Activated naive CD4-positive, alpha-beta T cell treated with anti-CD3 and anti-CD28 coated beads for 36 hours (primary cell): ENCODE data around the gene MYH13. TPM values are rescaled to one million over a fixed set of nuclear protein-coding genes. Genes with fewer than 3 reads are reported as not detected.

Experiments used
- CTCF ChIA-PET: fragments of 350-600 bp; sonication (Branson Sonifier 250); formaldehyde crosslinking; loops from one replicate; lab custom pipeline; 2021; ENCODE audit warnings: antibody characterized with exemption; lab: Charles Lee
- DNase-seq: peaks from one replicate; pipeline ENCODE4 v3.0.0-alpha.2; 2020
- H3K27ac Mint-ChIP-seq: one replicate; pipeline ENCODE4 v1.8.0; 2021; ENCODE audit warnings: mild to moderate bottlenecking, mixed read lengths
- H3K27me3 Mint-ChIP-seq: one replicate; pipeline ENCODE4 v1.8.0; 2021; ENCODE audit warnings: low read depth, mixed read lengths
- H3K36me3 Mint-ChIP-seq: one replicate; pipeline ENCODE4 v1.8.0; 2021; ENCODE audit warnings: low read depth, mixed read lengths
- H3K4me1 Mint-ChIP-seq: one replicate; pipeline ENCODE4 v1.8.0; 2021; ENCODE audit warnings: low read depth, mixed read lengths
- H3K4me3 Mint-ChIP-seq: one replicate; pipeline ENCODE4 v1.8.0; 2021; ENCODE audit warnings: mild to moderate bottlenecking, moderate library complexity, mixed read lengths
- H3K9me3 Mint-ChIP-seq: one replicate; pipeline ENCODE4 v1.8.0; 2021; ENCODE audit warnings: mixed read lengths
- intact Hi-C: fragments of 100-400 bp; cut with micrococcal nuclease; formaldehyde crosslinking; loops from one replicate; pipeline ENCODE4 v1.15.1; 2023
- total RNA-seq, 2 experiments: library from RNA; stranded (reverse); gene quantifications; one replicate each; pipeline ENCODE4 v1.2.3, GENCODE V29; 2021

MYH13 gene
- total RNA-seq, 2 experiments from 2014 or later, result not detected

GRCh38 chr17:10314329-10314728 is 58.5 kb downstream of the MYH13 start:
- H3K27ac Mint-ChIP-seq, result no peak overlapping the region
- DNase-seq, result no peak
- H3K36me3 Mint-ChIP-seq, result no peaks in the 10 kb centered on the region
- peaks cover 7% of the 10 kb centered on the region for H3K27me3 Mint-ChIP-seq
- H3K9me3 Mint-ChIP-seq, result no peaks in the 10 kb centered on the region
- H3K4me1 Mint-ChIP-seq, result no peaks in the 10 kb centered on the region
- CTCF ChIA-PET, result no interaction called here
- intact Hi-C loops, result no loop called here
- H3K4me3 Mint-ChIP-seq, result no peak overlapping the region

GRCh38 chr17:10313037-10313672 is 59.7 kb downstream of the MYH13 start:
- Mint-ChIP-seq H3K27me3 (peaks cover 7% of the 10 kb centered on the region), H3K9me3 (no peaks in the 10 kb centered on the region), H3K36me3 (no peaks in the 10 kb centered on the region), H3K27ac (no peak overlapping the region), H3K4me1 (no peaks in the 10 kb centered on the region), H3K4me3 (no peak overlapping the region)
- CTCF ChIA-PET, result no interaction called here
- no peak for DNase-seq
- intact Hi-C loops, result no loop called here

GRCh38 chr17:10311131-10311530 is 61.7 kb downstream of the MYH13 start:
- intact Hi-C loops, result no loop called here
- Mint-ChIP-seq H3K27me3 (peaks cover 5% of the 10 kb centered on the region), H3K36me3 (no peaks in the 10 kb centered on the region), H3K4me3 (no peak overlapping the region), H3K9me3 (no peaks in the 10 kb centered on the region), H3K4me1 (no peaks in the 10 kb centered on the region), H3K27ac (no peak overlapping the region)
- no peak for DNase-seq
- CTCF ChIA-PET, result no interaction called here

- CTCF ChIA-PET, result no interaction called here
These were observed 63.5 kb downstream of the MYH13 start for GRCh38 chr17:10309003-10309974.

GRCh38 chr17:10306585-10306984 is 66.2 kb downstream of the MYH13 start:
- H3K27me3 Mint-ChIP-seq, result peaks cover 4% of the 10 kb centered on the region
- no peak for DNase-seq
- CTCF ChIA-PET, result no interaction called here
- no peaks in the 10 kb centered on the region for H3K36me3 Mint-ChIP-seq
- peaks cover 3% of the 10 kb centered on the region for H3K9me3 Mint-ChIP-seq
- no peak overlapping the region for H3K4me3 Mint-ChIP-seq
- no peak overlapping the region for H3K27ac Mint-ChIP-seq
- H3K4me1 Mint-ChIP-seq, result no peaks in the 10 kb centered on the region
- intact Hi-C loops, result no loop called here

More at GRCh38 chr17:10309003-10309974, 63.5 kb downstream of the MYH13 start:
- Mint-ChIP-seq H3K9me3 (no peaks in the 10 kb centered on the region), H3K27ac (no peak overlapping the region), H3K36me3 (no peaks in the 10 kb centered on the region), H3K4me1 (no peaks in the 10 kb centered on the region), H3K4me3 (no peak overlapping the region), H3K27me3 (peaks cover 1% of the 10 kb centered on the region)
- DNase-seq, result no peak
- intact Hi-C loops, result no loop called here

- H3K4me3 Mint-ChIP-seq, result no peak overlapping the region
- intact Hi-C loops, result no loop called here
- H3K4me1 Mint-ChIP-seq, result no peaks in the 10 kb centered on the region
- H3K36me3 Mint-ChIP-seq, result no peaks in the 10 kb centered on the region
- DNase-seq, result no peak
- peaks cover 4% of the 10 kb centered on the region for H3K27me3 Mint-ChIP-seq
- CTCF ChIA-PET, result no interaction called here
- H3K27ac Mint-ChIP-seq, result no peak overlapping the region
- H3K9me3 Mint-ChIP-seq, result peaks cover 3% of the 10 kb centered on the region
These were observed 67.4 kb downstream of the MYH13 start for GRCh38 chr17:10305398-10305797.

GRCh38 chr17:10304758-10305300 is 68.0 kb downstream of the MYH13 start:
- CTCF ChIA-PET, result no interaction called here
- H3K27me3 Mint-ChIP-seq, result peaks cover 4% of the 10 kb centered on the region
- no peak for DNase-seq
- peaks cover 3% of the 10 kb centered on the region for H3K9me3 Mint-ChIP-seq
- H3K4me1 Mint-ChIP-seq, result no peaks in the 10 kb centered on the region
- no peak overlapping the region for H3K27ac Mint-ChIP-seq
- no peaks in the 10 kb centered on the region for H3K36me3 Mint-ChIP-seq
- intact Hi-C loops, result no loop called here
- no peak overlapping the region for H3K4me3 Mint-ChIP-seq

GRCh38 chr17:10297691-10298090 is 75.1 kb downstream of the MYH13 start:
- Mint-ChIP-seq H3K9me3 (peaks cover 2% of the 10 kb centered on the region), H3K27ac (no peak overlapping the region), H3K4me3 (no peak overlapping the region), H3K36me3 (no peaks in the 10 kb centered on the region), H3K4me1 (no peaks in the 10 kb centered on the region), H3K27me3 (peaks cover under 1% of the 10 kb centered on the region)
- CTCF ChIA-PET, result no interaction called here
- intact Hi-C loops, result no loop called here
- DNase-seq, result no peak

- peaks cover 8% of the 10 kb centered on the region for H3K27me3 Mint-ChIP-seq
- CTCF ChIA-PET, result interaction anchor here (0.6 to 1.1 kb wide), 4 partner anchors 12 to 323 kb away, joined by 3 to 4 read pairs (median 4); no protein-coding TSS in a partner anchor
- H3K9me3 Mint-ChIP-seq, result no peaks in the 10 kb centered on the region
- no peak overlapping the region for H3K27ac Mint-ChIP-seq
- intact Hi-C loops, result loop anchor here (1.0 kb wide), 1 partner anchor 322 kb away; no protein-coding TSS in a partner anchor
- no peaks in the 10 kb centered on the region for H3K36me3 Mint-ChIP-seq
- H3K4me1 Mint-ChIP-seq, result no peaks in the 10 kb centered on the region
- no peak overlapping the region for H3K4me3 Mint-ChIP-seq
- DNase-seq, result peak; percentile 58
These were observed 77.0 kb downstream of the MYH13 start for GRCh38 chr17:10295728-10296343.

- Mint-ChIP-seq H3K36me3 (no peaks in the 10 kb centered on the region), H3K9me3 (no peaks in the 10 kb centered on the region), H3K4me1 (no peaks in the 10 kb centered on the region), H3K4me3 (no peak overlapping the region), H3K27ac (no peak overlapping the region), H3K27me3 (peaks cover 13% of the 10 kb centered on the region)
- CTCF ChIA-PET, result interaction anchor here (0.6 to 1.4 kb wide), 2 partner anchors 34 to 337 kb away, joined by 3 to 8 read pairs; no protein-coding TSS in a partner anchor
- intact Hi-C loops, result no loop called here
- DNase-seq, result no peak
These were observed 78.6 kb downstream of the MYH13 start for GRCh38 chr17:10294180-10294579.

- Mint-ChIP-seq H3K4me1 (no peaks in the 10 kb centered on the region), H3K36me3 (no peaks in the 10 kb centered on the region), H3K27ac (no peak overlapping the region), H3K27me3 (peaks cover 13% of the 10 kb centered on the region), H3K4me3 (no peak overlapping the region), H3K9me3 (no peaks in the 10 kb centered on the region)
- intact Hi-C loops, result no loop called here
- DNase-seq, result no peak
- CTCF ChIA-PET, result no interaction called here
These were observed 80.5 kb downstream of the MYH13 start for GRCh38 chr17:10292057-10292937.
